ENCODE results near the gene CPLX3. TPM values are rescaled to one million over a fixed set of nuclear protein-coding genes. Genes with fewer than 3 reads are reported as not detected.
A peak's percentile ranks its signal among the peaks of the same experiment; 100 is the strongest.

The CPLX3 gene
- total RNA-seq, 4 donors from 2014 or later, result not detected

- H3K9me3 ChIP-seq, result no peaks in the 10 kb centered on the region
- H3K27me3 ChIP-seq, result no peaks in the 10 kb centered on the region
- TF ChIP-seq CTCF (IDR thresholded peaks at IDR 0.05) (no peak), POLR2A (IDR thresholded peaks at IDR 0.05) (no peak)
- peaks cover 0 to 10% (median 0%) of the 10 kb centered on the region in 3 donors for H3K36me3 ChIP-seq
- H3K4me3 ChIP-seq, result no peak overlapping the region
- peaks cover 13 to 74% (median 63%) of the 10 kb centered on the region in 4 donors for H3K4me1 ChIP-seq
- H3K27ac ChIP-seq, result peak overlapping the region in 2 of 4 donors; percentile 35 to 97
- no peak for DNase-seq
These were observed 32.0 kb upstream of the CPLX3 start for GRCh38 chr15:74794248-74794969.

GRCh38 chr15:74794970-74795349, 31.5 kb upstream of the CPLX3 start:
- Histone ChIP-seq H3K36me3 (peaks cover 0 to 16% (median 0%) of the 10 kb centered on the region in 3 donors), H3K27ac (peak overlapping the region in 2 of 4 donors; percentile 35 to 97), H3K27me3 (no peaks in the 10 kb centered on the region), H3K4me1 (peaks cover 12 to 74% (median 64%) of the 10 kb centered on the region in 4 donors), H3K4me3 (no peak overlapping the region), H3K9me3 (no peaks in the 10 kb centered on the region)
- DNase-seq, result no peak
- TF ChIP-seq CTCF (IDR thresholded peaks at IDR 0.05), result no peak
- TF ChIP-seq POLR2A (IDR thresholded peaks at IDR 0.05), result no peak

- no peaks in the 10 kb centered on the region for H3K27me3 ChIP-seq
- peaks cover 4 to 73% (median 62%) of the 10 kb centered on the region in 4 donors for H3K4me1 ChIP-seq
- DNase-seq, result peak in 1 of 3 donors; percentile 42
- H3K4me3 ChIP-seq, result no peak overlapping the region
- peaks cover 0 to 23% (median 0%) of the 10 kb centered on the region in 3 donors for H3K36me3 ChIP-seq
- H3K27ac ChIP-seq, result peak overlapping the region in 1 of 4 donors; percentile 97
- TF ChIP-seq POLR2A (IDR thresholded peaks at IDR 0.05) (no peak), CTCF (IDR thresholded peaks at IDR 0.05) (no peak)
- H3K9me3 ChIP-seq, result no peaks in the 10 kb centered on the region
These were observed 30.3 kb upstream of the CPLX3 start for GRCh38 chr15:74795966-74796625.

GRCh38 chr15:74798388-74799254, 27.8 kb upstream of the CPLX3 start:
- no peaks in the 10 kb centered on the region for H3K9me3 ChIP-seq
- H3K4me1 ChIP-seq, result peaks cover 4 to 48% (median 39%) of the 10 kb centered on the region in 4 donors
- TF ChIP-seq CTCF (IDR thresholded peaks at IDR 0.05) (peak in 4 of 6 experiments; percentile 27 to 50 (median 38)), POLR2A (IDR thresholded peaks at IDR 0.05) (no peak)
- peaks cover 0 to 48% (median 0%) of the 10 kb centered on the region in 3 donors for H3K36me3 ChIP-seq
- DNase-seq, result peak; percentile 74 to 91 (median 86)
- H3K27ac ChIP-seq, result peak overlapping the region in 3 of 4 donors; percentile 71 to 97 (median 76)
- no peaks in the 10 kb centered on the region for H3K27me3 ChIP-seq
- peak overlapping the region in 1 of 4 donors; percentile 12 for H3K4me3 ChIP-seq

- H3K27ac ChIP-seq, result peak overlapping the region; percentile 55 to 97 (median 74)
- DNase-seq, result peak in 1 of 3 donors; percentile 60
- TF ChIP-seq CTCF (IDR thresholded peaks at IDR 0.05), result no peak
- no peak for TF ChIP-seq POLR2A (IDR thresholded peaks at IDR 0.05)
- no peaks in the 10 kb centered on the region for H3K27me3 ChIP-seq
- H3K4me1 ChIP-seq, result peaks cover 4 to 46% (median 38%) of the 10 kb centered on the region in 4 donors
- H3K9me3 ChIP-seq, result no peaks in the 10 kb centered on the region
- H3K4me3 ChIP-seq, result no peak overlapping the region
- H3K36me3 ChIP-seq, result peaks cover 0 to 50% (median 0%) of the 10 kb centered on the region in 3 donors
These were observed 27.1 kb upstream of the CPLX3 start for GRCh38 chr15:74799255-74799855.
